Tracheal epithelial cell (primary cell): ENCODE results near the gene FOXD4L5. TPM values are rescaled to one million over a fixed set of nuclear protein-coding genes. Genes with fewer than 3 reads are reported as not detected.

Source experiments
- total RNA-seq: library from RNA; depleted of rRNA; stranded (reverse); fragments of >200 nt; gene quantifications from 2 replicates; pipeline ENCODE4 v1.2.1, GENCODE V29; 2014

The FOXD4L5 gene
- total RNA-seq, result 0.24 TPM in 1 of 2 replicates, not detected in the other

GRCh38 chr9:65285109-65285508, at the start of gene FOXD4L5:
Gene FOXD4L5 (minus strand): TSS chr9:65285209. CDS start chr9:65284377, 832 bp downstream.

